ENCODE results near the gene FAM171A1.
"Not testable (repeated sequence)": the region's sequence is repeated elsewhere in the genome, so short reads cannot be mapped to it uniquely, and the experiment has no call there.

Gene FAM171A1

DNA sequence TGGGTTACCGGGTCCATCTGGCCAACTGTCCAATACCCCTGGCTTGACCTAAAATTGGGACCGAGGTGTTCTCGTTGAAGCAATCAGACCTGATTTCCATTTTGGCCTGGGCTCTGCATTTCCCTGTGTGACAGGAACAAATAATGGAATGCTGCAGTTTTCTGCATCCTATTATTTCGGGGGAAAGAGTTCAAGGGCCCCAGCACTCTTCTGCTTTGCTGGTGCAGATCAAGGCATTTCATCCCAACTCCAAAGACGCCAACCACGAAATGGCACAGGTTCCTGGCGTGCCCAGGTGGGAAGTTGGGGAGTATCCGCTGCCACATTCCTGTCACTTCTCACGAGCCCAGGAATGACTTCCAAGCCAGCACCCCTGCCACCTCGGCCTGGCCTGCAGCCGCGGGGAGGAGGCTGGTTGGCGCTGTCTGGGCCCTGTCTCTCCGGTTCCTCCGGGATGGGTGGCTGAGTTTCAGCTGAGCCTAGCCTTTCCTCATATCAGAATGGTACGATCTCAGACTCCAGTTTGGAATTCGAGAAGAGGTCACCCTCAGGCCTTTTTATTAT is 56.5 kb downstream of the FAM171A1 start:
- DNase-seq, result no peak

- peak; percentile 98 for DNase-seq
Measured at GRCh38 chr10:15313843-15314242, 57.2 kb downstream of the FAM171A1 start.

- DNase-seq, result no peak
Measured at GRCh38 chr10:15313047-15313446, 58.0 kb downstream of the FAM171A1 start.

- no peak for DNase-seq
Measured at GRCh38 chr10:15311569-15312280, 59.4 kb downstream of the FAM171A1 start.

DNA sequence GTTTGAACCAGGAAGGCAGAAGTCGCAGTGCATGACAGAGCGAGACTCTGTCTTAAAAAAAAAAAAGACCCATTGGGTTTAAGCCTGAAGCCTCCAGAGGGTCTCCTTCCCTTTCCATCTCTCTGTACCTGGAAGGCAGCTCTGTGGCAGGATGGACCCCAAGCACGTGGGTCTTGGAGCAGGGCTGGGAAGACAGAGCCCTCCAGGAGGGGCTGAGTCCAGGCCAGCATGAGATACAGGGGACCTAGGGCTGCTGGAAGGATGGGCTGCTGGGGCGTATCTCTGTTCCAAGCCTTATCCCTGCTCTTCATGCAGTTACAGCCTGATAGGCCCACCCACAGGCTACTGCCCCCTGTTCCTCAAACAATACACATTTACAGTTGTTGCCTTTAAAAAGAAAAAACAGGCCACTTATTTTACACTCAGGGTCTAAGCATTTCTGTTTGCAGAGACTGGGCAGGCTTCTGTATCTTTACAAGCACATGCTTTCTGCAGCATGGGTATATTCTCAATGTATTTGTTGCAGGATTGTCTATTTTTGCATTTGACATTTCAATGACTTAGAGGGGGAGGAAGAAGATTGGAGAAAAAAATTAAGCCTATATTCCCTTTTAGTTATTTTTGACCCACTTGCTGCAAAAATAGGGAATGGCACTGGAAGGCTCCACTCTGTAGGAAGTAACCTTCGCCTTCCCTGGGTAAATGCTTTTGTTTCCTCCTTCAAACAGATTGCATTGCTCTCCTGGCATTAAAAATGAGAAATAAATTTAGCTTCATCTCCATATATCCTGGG is 60.1 kb downstream of the FAM171A1 start:
- DNase-seq, result peak; percentile 72

- DNase-seq, result no peak
Measured at GRCh38 chr10:15309221-15309620, 61.9 kb downstream of the FAM171A1 start.

GRCh38 chr10:15306735-15307280 is 64.3 kb downstream of the FAM171A1 start:
- DNase-seq, result no peak

GRCh38 chr10:15305634-15306033 is 65.5 kb downstream of the FAM171A1 start:
- no peak for DNase-seq

DNA sequence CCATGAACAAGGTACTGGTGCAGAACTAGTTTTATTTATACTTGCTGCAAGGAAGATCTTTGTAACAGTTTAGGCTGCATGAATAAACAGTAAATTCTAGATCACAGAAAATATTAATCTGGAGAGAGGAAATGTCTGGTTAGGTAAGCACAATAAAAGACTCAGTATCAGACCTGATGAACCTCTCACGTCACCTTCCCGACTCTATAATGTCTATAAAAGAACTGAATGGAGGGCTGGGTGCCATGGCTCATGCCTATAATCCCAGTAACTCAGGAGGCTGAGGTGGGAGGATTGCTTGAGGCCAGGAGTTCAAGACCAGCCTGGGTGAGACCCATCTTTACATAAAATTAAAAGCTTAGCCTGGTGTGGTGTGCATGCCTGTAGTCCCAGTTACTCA is 65.9 kb downstream of the FAM171A1 start:
- no peak for DNase-seq

GRCh38 chr10:15302188-15302956 is 68.7 kb downstream of the FAM171A1 start:
- DNase-seq, result not testable (repeated sequence)

DNA sequence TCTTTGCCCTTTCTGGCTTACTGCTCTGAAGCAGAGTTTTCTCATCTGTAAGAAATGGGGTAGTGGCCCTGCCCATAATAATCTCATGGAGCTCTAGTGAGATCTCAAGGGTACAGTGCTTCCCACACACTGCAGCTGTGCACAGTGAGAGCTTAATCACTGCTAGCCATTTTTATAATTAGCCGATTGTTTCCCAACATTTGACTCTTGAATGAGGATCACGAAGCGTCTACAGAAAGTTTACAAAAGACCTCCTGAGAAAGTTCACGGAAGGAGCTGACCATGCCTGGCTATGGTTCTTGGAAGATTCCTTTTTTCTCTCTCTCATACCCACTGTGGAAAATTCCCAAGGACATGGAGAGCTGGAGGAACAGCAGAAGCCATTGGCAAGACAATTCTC is 70.4 kb downstream of the FAM171A1 start:
- DNase-seq, result no peak

DNA sequence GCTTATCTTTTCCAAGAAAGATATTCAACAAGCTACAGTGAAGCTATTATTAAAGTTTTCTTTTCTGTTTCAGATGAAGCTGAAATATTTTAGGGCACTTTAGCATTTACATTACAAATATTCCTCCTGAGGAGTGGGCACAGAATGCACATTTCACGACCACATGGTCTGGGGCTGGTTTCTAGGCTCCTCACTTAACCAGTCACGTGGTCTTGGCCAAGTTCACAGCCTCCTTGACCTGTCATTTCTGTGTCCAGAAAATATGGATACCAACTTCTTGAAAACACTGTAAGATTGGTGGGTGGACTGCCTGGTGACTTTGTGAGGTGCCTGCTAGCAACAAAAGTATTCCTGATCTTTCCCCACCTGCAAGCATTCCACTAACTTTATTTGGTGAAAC is 70.9 kb downstream of the FAM171A1 start:
- DNase-seq, result no peak

DNA sequence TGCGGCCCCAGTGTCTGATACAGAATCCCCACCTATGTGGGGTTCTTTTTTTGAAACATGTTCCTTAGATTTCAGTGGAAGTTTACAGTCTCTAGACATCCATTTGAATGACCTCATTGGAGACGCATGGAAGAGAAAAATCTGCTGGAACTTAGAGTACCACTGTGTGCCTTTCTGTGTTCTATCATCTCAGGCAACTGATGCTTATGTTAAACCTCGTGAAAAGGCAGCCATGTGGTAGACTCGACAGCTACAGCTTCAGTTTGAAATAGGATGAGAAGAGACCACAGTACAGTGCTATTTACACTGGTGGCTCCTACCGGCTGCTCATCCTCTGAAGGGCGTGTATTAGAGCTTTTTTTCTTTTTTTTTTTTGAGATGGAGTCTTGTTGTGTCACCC is 74.4 kb downstream of the FAM171A1 start:
- no peak for DNase-seq

DNA sequence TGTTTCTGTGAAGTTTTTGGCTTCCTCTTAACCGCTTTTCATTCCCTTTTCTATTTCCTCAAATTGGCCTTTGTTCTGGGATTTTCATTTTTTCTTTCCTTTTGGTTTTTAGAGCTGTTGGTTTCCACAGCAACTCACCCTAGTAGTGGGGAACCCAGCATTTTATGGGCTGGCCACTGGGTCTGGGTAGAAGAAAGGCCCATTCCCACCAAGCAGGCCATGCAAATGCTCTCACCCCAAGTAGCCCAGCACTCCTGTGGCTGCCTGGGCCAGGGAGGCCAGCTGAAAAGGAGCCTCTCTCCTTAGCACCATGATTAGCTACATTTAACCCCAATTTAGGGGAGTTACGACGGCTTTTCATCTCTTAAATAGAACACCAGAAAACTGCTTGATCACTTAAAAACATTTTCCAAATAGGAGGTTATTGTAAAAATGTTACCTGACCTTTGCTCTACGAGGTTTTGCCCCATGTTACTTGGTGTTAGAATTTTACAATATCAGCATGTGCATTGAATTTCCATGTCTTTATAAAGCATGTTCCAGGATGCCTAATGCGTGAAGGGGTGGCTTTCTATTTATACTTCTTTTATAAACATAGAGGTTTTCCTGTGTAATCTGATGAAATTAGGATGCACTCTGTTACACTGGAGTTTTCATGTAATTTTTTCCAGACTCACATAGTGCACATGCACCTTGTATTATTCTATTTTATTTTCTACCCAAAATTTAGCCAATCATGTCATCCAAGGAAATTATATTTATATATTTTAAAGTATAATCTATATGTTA is 75.4 kb downstream of the FAM171A1 start:
- no peak for DNase-seq

GRCh38 chr10:15293862-15294842 is 76.9 kb downstream of the FAM171A1 start:
- peak; percentile 50 for DNase-seq

- DNase-seq, result no peak
Measured at GRCh38 chr10:15290671-15291070, 80.4 kb downstream of the FAM171A1 start.

DNA sequence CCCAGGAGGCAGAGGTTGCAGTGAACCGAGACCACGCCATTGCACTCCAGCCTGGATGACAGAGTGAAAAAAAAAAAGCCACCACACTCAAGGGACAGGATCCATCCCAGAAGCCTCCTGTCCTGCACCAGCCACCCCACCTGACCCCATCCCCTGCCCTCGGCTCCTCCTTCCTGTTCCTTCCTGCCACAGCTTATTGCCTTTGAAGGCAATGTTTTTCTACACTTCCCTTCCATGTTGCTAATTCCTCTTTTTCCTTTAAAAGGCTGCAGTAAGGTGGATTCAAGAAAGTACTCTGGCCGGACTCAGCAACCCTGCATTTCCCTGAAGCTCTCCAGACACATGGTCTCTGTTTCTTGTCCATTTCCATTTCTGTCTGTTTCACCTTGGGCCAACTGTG is 80.9 kb downstream of the FAM171A1 start:
- DNase-seq, result no peak

- no peak for DNase-seq
Measured at GRCh38 chr10:15280974-15281373, 90.1 kb downstream of the FAM171A1 start.

- no peak for DNase-seq
Measured at GRCh38 chr10:15280462-15280861, 90.6 kb downstream of the FAM171A1 start.

DNA sequence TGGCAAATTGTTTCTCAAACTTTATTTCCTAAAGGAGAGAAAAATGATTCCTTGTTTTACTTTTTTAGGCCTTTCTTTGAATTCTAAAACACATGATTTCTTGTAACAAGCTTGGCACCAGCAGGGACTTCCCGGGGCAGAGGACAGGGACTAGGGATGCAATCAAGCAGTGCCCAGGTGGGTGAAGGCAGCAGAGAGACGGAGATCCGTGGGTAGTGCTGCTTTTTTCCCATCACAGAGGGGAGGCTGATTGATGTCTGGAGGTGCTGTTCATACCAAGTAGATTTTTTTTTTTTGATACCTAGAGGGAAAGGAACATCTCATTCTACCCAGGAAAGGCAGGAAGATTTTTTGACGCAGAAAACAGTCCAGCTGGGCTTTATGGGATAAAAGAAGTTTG is 91.9 kb downstream of the FAM171A1 start:
- no peak for DNase-seq

DNA sequence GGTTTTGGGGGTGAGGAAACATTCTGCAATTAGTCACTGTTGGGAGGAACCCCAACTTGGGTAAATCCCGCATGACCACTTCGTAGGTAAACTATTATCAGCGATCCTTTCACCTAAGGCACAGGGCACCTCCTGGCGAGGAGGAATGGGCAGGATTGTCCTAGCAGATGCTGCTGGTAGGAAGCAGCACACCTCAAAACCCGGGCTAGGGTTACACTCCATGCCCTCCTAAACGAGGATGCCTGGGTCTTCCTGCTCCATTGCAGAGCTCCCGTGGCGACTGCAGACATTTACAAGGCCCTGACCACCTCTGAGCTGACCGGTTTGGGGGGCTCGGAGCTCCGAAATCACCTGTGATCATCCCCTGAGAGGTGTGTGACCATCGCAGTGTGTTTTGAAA is 92.3 kb downstream of the FAM171A1 start:
- no peak for DNase-seq
